Activated CD4-positive, alpha-beta T cell treated with anti-CD3 and anti-CD28 coated beads for 36 hours (primary cell): ENCODE data around the gene NMNAT2. TPM values are rescaled to one million over a fixed set of nuclear protein-coding genes. Genes with fewer than 3 reads are reported as not detected.

Experiments used
- ATAC-seq: fragments of 200-7000 bp; cut with Tn5 transposase; one replicate; pipeline ENCODE4 v1.10.0; 2021; ENCODE audit warnings: mild to moderate bottlenecking, moderate library complexity
- CTCF ChIA-PET: fragments of 350-600 bp; sonication (Branson Sonifier 250); formaldehyde crosslinking; loops from one replicate; lab custom pipeline; 2021; ENCODE audit warnings: antibody characterized with exemption; lab: Charles Lee
- POLR2A ChIA-PET: fragments of 350-600 bp; sonication (Branson Sonifier 250); formaldehyde crosslinking; loops from one replicate; lab custom pipeline; 2021; ENCODE audit warnings: antibody characterized with exemption, inconsistent platforms; lab: Charles Lee
- DNase-seq: peaks from one replicate; pipeline ENCODE4 v3.0.0-alpha.2; 2020
- H3K27ac Mint-ChIP-seq: one replicate; pipeline ENCODE4 v1.8.0; 2021; ENCODE audit warnings: mixed read lengths
- H3K27me3 Mint-ChIP-seq: one replicate; pipeline ENCODE4 v1.8.0; 2021; ENCODE audit warnings: mixed read lengths
- H3K36me3 Mint-ChIP-seq: one replicate; pipeline ENCODE4 v1.8.0; 2021; ENCODE audit warnings: low read depth, mixed read lengths
- H3K4me1 Mint-ChIP-seq: one replicate; pipeline ENCODE4 v1.8.0; 2021; ENCODE audit warnings: mixed read lengths
- H3K4me3 Mint-ChIP-seq: one replicate; pipeline ENCODE4 v1.8.0; 2021; ENCODE audit warnings: mild to moderate bottlenecking, moderate library complexity, mixed read lengths
- H3K9me3 Mint-ChIP-seq: one replicate; pipeline ENCODE4 v1.8.0; 2021; ENCODE audit warnings: low read depth, mixed read lengths
- intact Hi-C, 2 experiments: fragments of 100-400 bp; cut with DNase I in 1 of 2; cut with micrococcal nuclease in 1 of 2; formaldehyde crosslinking; loops; one replicate each; pipeline versions ENCODE4 v1.14.2 to v1.15.1; 2022 to 2024; cut with DNase I, micrococcal nuclease
- total RNA-seq, 2 experiments: library from RNA; stranded (reverse); gene quantifications; one replicate each; pipeline ENCODE4 v1.2.3, GENCODE V29; 2021

Gene NMNAT2
- total RNA-seq, 2 experiments from 2014 or later: not detected

GRCh38 chr1:183363972-183364371, 54.2 kb downstream of the NMNAT2 start:
- CTCF ChIA-PET: no interaction called here
- H3K27ac Mint-ChIP-seq: no peak overlapping the region
- POLR2A ChIA-PET: no interaction called here
- H3K4me3 Mint-ChIP-seq: no peak overlapping the region
- DNase-seq (no peak), ATAC-seq (no peak)
- intact Hi-C loops: no loop called here
- no peaks in the 10 kb centered on the region for H3K4me1 Mint-ChIP-seq
- H3K36me3 Mint-ChIP-seq: no peaks in the 10 kb centered on the region
- peaks cover 7% of the 10 kb centered on the region for H3K27me3 Mint-ChIP-seq
- no peaks in the 10 kb centered on the region for H3K9me3 Mint-ChIP-seq

- intact Hi-C loops: no loop called here
- ATAC-seq (no peak), DNase-seq (no peak)
- no peak overlapping the region for H3K4me3 Mint-ChIP-seq
- POLR2A ChIA-PET: no interaction called here
- H3K4me1 Mint-ChIP-seq: no peaks in the 10 kb centered on the region
- CTCF ChIA-PET: interaction anchor here (0.8 kb wide), 1 partner anchor 648 kb away, joined by 3 read pairs; no protein-coding TSS in a partner anchor
- no peak overlapping the region for H3K27ac Mint-ChIP-seq
- no peaks in the 10 kb centered on the region for H3K9me3 Mint-ChIP-seq
- H3K36me3 Mint-ChIP-seq: no peaks in the 10 kb centered on the region
- H3K27me3 Mint-ChIP-seq: peaks cover 6% of the 10 kb centered on the region
These were observed 57.1 kb downstream of the NMNAT2 start for GRCh38 chr1:183361081-183361480.

GRCh38 chr1:183360473-183360872, 57.7 kb downstream of the NMNAT2 start:
- H3K4me3 Mint-ChIP-seq: no peak overlapping the region
- H3K27ac Mint-ChIP-seq: no peak overlapping the region

GRCh38 chr1:183356534-183357182, 61.5 kb downstream of the NMNAT2 start:
- H3K27me3 Mint-ChIP-seq: peaks cover 10% of the 10 kb centered on the region
- H3K36me3 Mint-ChIP-seq: no peaks in the 10 kb centered on the region
- no peak overlapping the region for H3K4me3 Mint-ChIP-seq
- H3K27ac Mint-ChIP-seq: no peak overlapping the region
- intact Hi-C loops: no loop called here
- ChIA-PET CTCF (interaction anchor here (0.9 kb wide), 1 partner anchor 12 kb away, joined by 3 read pairs; no protein-coding TSS in a partner anchor), POLR2A (interaction anchor here (0.6 kb wide), 1 partner anchor 536 kb away, joined by 3 read pairs; no protein-coding TSS in a partner anchor)
- ATAC-seq (no peak), DNase-seq (no peak)
- H3K9me3 Mint-ChIP-seq: no peaks in the 10 kb centered on the region
- no peaks in the 10 kb centered on the region for H3K4me1 Mint-ChIP-seq

More at GRCh38 chr1:183360473-183360872, 57.7 kb downstream of the NMNAT2 start:
- ChIA-PET POLR2A (no interaction called here), CTCF (interaction anchor here (0.8 kb wide), 1 partner anchor 648 kb away, joined by 3 read pairs; no protein-coding TSS in a partner anchor)
- Mint-ChIP-seq H3K27me3 (peaks cover 6% of the 10 kb centered on the region), H3K9me3 (no peaks in the 10 kb centered on the region), H3K36me3 (no peaks in the 10 kb centered on the region), H3K4me1 (no peaks in the 10 kb centered on the region)
- intact Hi-C loops: no loop called here
- ATAC-seq (no peak), DNase-seq (no peak)

- H3K27me3 Mint-ChIP-seq: peaks cover 10% of the 10 kb centered on the region
- POLR2A ChIA-PET: no interaction called here
These were observed 62.4 kb downstream of the NMNAT2 start for GRCh38 chr1:183355797-183356196.

GRCh38 chr1:183355181-183355580, 63.0 kb downstream of the NMNAT2 start:
- ChIA-PET CTCF (no interaction called here), POLR2A (no interaction called here)

More at GRCh38 chr1:183355797-183356196, 62.4 kb downstream of the NMNAT2 start:
- no peak overlapping the region for H3K27ac Mint-ChIP-seq
- ATAC-seq (no peak), DNase-seq (no peak)
- intact Hi-C loops: no loop called here
- no peak overlapping the region for H3K4me3 Mint-ChIP-seq
- no peaks in the 10 kb centered on the region for H3K36me3 Mint-ChIP-seq
- H3K4me1 Mint-ChIP-seq: no peaks in the 10 kb centered on the region
- no peaks in the 10 kb centered on the region for H3K9me3 Mint-ChIP-seq
- CTCF ChIA-PET: interaction anchor here (0.9 kb wide), 1 partner anchor 13 kb away, joined by 3 read pairs; no protein-coding TSS in a partner anchor

GRCh38 chr1:183353597-183353996, 64.6 kb downstream of the NMNAT2 start:
- intact Hi-C loops: no loop called here
- Mint-ChIP-seq H3K4me3 (no peak overlapping the region), H3K27ac (no peak overlapping the region), H3K36me3 (no peaks in the 10 kb centered on the region), H3K27me3 (peaks cover 13% of the 10 kb centered on the region), H3K4me1 (no peaks in the 10 kb centered on the region), H3K9me3 (no peaks in the 10 kb centered on the region)
- DNase-seq: no peak
- POLR2A ChIA-PET: no interaction called here
- CTCF ChIA-PET: no interaction called here
- no peak for ATAC-seq

More at GRCh38 chr1:183355181-183355580, 63.0 kb downstream of the NMNAT2 start:
- ATAC-seq (no peak), DNase-seq (no peak)
- no peaks in the 10 kb centered on the region for H3K36me3 Mint-ChIP-seq
- H3K27ac Mint-ChIP-seq: no peak overlapping the region
- no peak overlapping the region for H3K4me3 Mint-ChIP-seq
- no peaks in the 10 kb centered on the region for H3K4me1 Mint-ChIP-seq
- intact Hi-C loops: no loop called here
- H3K9me3 Mint-ChIP-seq: no peaks in the 10 kb centered on the region
- H3K27me3 Mint-ChIP-seq: peaks cover 10% of the 10 kb centered on the region

- CTCF ChIA-PET: no interaction called here
- DNase-seq: no peak
- Mint-ChIP-seq H3K9me3 (no peaks in the 10 kb centered on the region), H3K27me3 (peaks cover 9% of the 10 kb centered on the region), H3K4me1 (no peaks in the 10 kb centered on the region), H3K36me3 (no peaks in the 10 kb centered on the region), H3K4me3 (no peak overlapping the region), H3K27ac (no peak overlapping the region)
- intact Hi-C loops: no loop called here
- ATAC-seq: no peak
- POLR2A ChIA-PET: interaction anchor here (0.5 to 0.6 kb wide), 2 partner anchors 102 to 248 kb away, joined by 5 to 10 read pairs; no protein-coding TSS in a partner anchor
These were observed 68.9 kb downstream of the NMNAT2 start for GRCh38 chr1:183349201-183349711.

GRCh38 chr1:183346276-183346732, 71.9 kb downstream of the NMNAT2 start:
- Mint-ChIP-seq H3K4me1 (no peaks in the 10 kb centered on the region), H3K4me3 (no peak overlapping the region), H3K9me3 (no peaks in the 10 kb centered on the region), H3K36me3 (no peaks in the 10 kb centered on the region), H3K27ac (no peak overlapping the region), H3K27me3 (peaks cover 8% of the 10 kb centered on the region)
- ChIA-PET CTCF (no interaction called here), POLR2A (no interaction called here)
- no peak for DNase-seq
- no peak for ATAC-seq
- intact Hi-C loops: no loop called here

- Mint-ChIP-seq H3K27me3 (peaks cover 9% of the 10 kb centered on the region), H3K9me3 (no peaks in the 10 kb centered on the region), H3K4me3 (no peak overlapping the region), H3K4me1 (no peaks in the 10 kb centered on the region), H3K27ac (no peak overlapping the region), H3K36me3 (no peaks in the 10 kb centered on the region)
- CTCF ChIA-PET: interaction anchor here (0.6 kb wide), 1 partner anchor 44 kb away, joined by 3 read pairs; no protein-coding TSS in a partner anchor
- DNase-seq (no peak), ATAC-seq (no peak)
- intact Hi-C loops: no loop called here
- POLR2A ChIA-PET: no interaction called here
These were observed 78.5 kb downstream of the NMNAT2 start for GRCh38 chr1:183339556-183340167.

GRCh38 chr1:183331091-183331742, 87.0 kb downstream of the NMNAT2 start:
- ChIA-PET POLR2A (no interaction called here), CTCF (no interaction called here)
- ATAC-seq: no peak
- Mint-ChIP-seq H3K36me3 (no peaks in the 10 kb centered on the region), H3K27ac (no peak overlapping the region), H3K9me3 (no peaks in the 10 kb centered on the region), H3K4me3 (no peak overlapping the region), H3K4me1 (no peaks in the 10 kb centered on the region), H3K27me3 (peaks cover 32% of the 10 kb centered on the region)
- DNase-seq: no peak
- intact Hi-C loops: no loop called here
